Amniotic epithelial cell (primary cell): ENCODE results near the gene FADS1.

Experiments
- DNase-seq: peaks from one replicate; pipeline ENCODE4 v3.0.0-alpha.2; 2010; ENCODE audit warnings: low read depth

The FADS1 gene

GRCh38 chr11:61826930-61827570, 10.2 kb upstream of the FADS1 start:
- peak; percentile 39 for DNase-seq

- DNase-seq = peak; percentile 67
These were observed 3.4 kb upstream of the FADS1 start for GRCh38 chr11:61820174-61820573.

- no peak for DNase-seq
These were observed 834 bp upstream of the FADS1 start for GRCh38 chr11:61817471-61818202.

GRCh38 chr11:61815790-61816735, 740 bp downstream of the FADS1 start:
- DNase-seq = peak; percentile 48

GRCh38 chr11:61814958-61815789, 1.6 kb downstream of the FADS1 start:
- peak; percentile 92 for DNase-seq

GRCh38 chr11:61814247-61814957, 2.4 kb downstream of the FADS1 start:
- peak; percentile 52 for DNase-seq

- no peak for DNase-seq
These were observed 3.9 kb downstream of the FADS1 start for GRCh38 chr11:61812736-61813411.

GRCh38 chr11:61811831-61812230, 5.0 kb downstream of the FADS1 start:
- no peak for DNase-seq

GRCh38 chr11:61810671-61811175, 6.1 kb downstream of the FADS1 start:
- DNase-seq = no peak

GRCh38 chr11:61806785-61807184, 10.0 kb downstream of the FADS1 start:
- no peak for DNase-seq

- DNase-seq = no peak
These were observed 11.7 kb downstream of the FADS1 start for GRCh38 chr11:61805146-61805545.

- DNase-seq = peak; percentile 73
These were observed 12.7 kb downstream of the FADS1 start for GRCh38 chr11:61803889-61804647.

- no peak for DNase-seq
These were observed 14.2 kb downstream of the FADS1 start for GRCh38 chr11:61802605-61803004.

GRCh38 chr11:61800331-61801281, 16.2 kb downstream of the FADS1 start:
- no peak for DNase-seq

- DNase-seq = no peak
These were observed 17.0 kb downstream of the FADS1 start for GRCh38 chr11:61799665-61800284.

GRCh38 chr11:61797263-61797944, 19.4 kb downstream of the FADS1 start:
- DNase-seq = peak; percentile 80

GRCh38 chr11:61795876-61796526, 20.8 kb downstream of the FADS1 start:
- no peak for DNase-seq
